ENCODE measurements around the gene KRT23. TPM values are rescaled to one million over a fixed set of nuclear protein-coding genes. Genes with fewer than 3 reads are reported as not detected.

KRT23 gene
- total RNA-seq, 1 donor = 0.36 TPM

DNA sequence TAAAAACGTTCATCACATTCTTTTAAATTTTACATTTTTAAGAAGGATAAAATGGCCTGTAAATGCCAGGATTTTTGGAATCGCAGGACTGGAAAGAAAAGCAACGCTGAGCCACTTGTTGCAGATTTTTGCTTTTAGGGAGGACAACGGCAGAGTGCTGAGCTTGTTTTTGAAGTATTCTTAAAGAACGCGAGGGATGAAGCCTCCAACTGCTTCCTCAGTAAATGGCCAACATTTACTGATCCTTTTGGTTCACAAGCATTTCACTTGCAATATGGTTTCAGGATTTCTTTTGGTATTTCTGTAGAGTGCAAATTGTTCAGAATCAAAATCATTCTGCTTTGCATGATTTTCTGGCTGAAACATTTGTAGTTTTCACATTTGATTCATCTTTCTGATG, 2.8 kb upstream of the KRT23 start:
- no peak overlapping the region for H3K27ac ChIP-seq (ENCODE audit: low read depth, low read length)
- peaks cover 31% of the 10 kb centered on the region for H3K4me1 ChIP-seq (ENCODE audit: insufficient read depth, low read length)
- no peak overlapping the region for H3K4me2 ChIP-seq (ENCODE audit: insufficient read depth, low read length)
- H3K36me3 ChIP-seq (ENCODE audit: insufficient read depth, low read length) = no peaks in the 10 kb centered on the region
- H3K9me3 ChIP-seq (ENCODE audit: low read depth, low read length) = no peaks in the 10 kb centered on the region
- peak overlapping the region; percentile 59 for H2AFZ ChIP-seq (ENCODE audit: low read length)
- H4K20me1 ChIP-seq (ENCODE audit: insufficient read depth, low read length) = no peaks in the 10 kb centered on the region
- no peaks in the 10 kb centered on the region for H3K79me2 ChIP-seq (ENCODE audit: insufficient read depth, low read length)
- TF ChIP-seq, protein P1, sequence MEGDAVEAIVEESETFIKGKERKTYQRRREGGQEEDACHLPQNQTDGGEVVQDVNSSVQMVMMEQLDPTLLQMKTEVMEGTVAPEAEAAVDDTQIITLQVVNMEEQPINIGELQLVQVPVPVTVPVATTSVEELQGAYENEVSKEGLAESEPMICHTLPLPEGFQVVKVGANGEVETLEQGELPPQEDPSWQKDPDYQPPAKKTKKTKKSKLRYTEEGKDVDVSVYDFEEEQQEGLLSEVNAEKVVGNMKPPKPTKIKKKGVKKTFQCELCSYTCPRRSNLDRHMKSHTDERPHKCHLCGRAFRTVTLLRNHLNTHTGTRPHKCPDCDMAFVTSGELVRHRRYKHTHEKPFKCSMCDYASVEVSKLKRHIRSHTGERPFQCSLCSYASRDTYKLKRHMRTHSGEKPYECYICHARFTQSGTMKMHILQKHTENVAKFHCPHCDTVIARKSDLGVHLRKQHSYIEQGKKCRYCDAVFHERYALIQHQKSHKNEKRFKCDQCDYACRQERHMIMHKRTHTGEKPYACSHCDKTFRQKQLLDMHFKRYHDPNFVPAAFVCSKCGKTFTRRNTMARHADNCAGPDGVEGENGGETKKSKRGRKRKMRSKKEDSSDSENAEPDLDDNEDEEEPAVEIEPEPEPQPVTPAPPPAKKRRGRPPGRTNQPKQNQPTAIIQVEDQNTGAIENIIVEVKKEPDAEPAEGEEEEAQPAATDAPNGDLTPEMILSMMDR (IDR thresholded peaks at IDR 0.05; ENCODE audit: extremely low read depth, low read depth, low read length) = no peak
- no peaks in the 10 kb centered on the region for H3K27me3 ChIP-seq (ENCODE audit: insufficient read depth, low read length)
- H3K4me3 ChIP-seq (ENCODE audit: insufficient read depth, low read length) = no peak overlapping the region
- peak; percentile 5 for DNase-seq (ENCODE audit: insufficient read length, low spot score, missing footprints)

DNA sequence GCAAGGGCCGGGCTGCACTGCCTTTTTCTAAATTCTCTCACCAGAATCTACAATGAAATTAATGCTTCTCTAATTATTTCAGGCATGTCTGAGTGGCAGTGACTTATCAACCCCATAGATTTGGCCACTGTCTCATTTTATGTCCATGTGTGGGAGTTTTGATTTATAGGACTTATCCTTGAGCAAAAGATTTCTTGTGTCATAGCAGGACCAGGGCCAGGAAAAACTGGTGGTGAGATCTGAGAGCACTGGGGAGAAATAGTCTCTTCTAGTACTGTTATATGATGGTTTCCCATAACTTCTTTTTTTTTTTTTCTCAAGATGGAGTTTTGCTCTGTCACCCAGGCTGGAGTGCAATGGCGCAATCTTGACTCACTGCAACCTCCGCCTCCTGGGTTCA, 1.5 kb upstream of the KRT23 start:
- Histone ChIP-seq H3K27me3 (ENCODE audit: insufficient read depth, low read length) (no peaks in the 10 kb centered on the region), H3K4me1 (ENCODE audit: insufficient read depth, low read length) (peaks cover 35% of the 10 kb centered on the region), H4K20me1 (ENCODE audit: insufficient read depth, low read length) (no peaks in the 10 kb centered on the region), H2AFZ (ENCODE audit: low read length) (no peak overlapping the region), H3K36me3 (ENCODE audit: insufficient read depth, low read length) (no peaks in the 10 kb centered on the region), H3K9me3 (ENCODE audit: low read depth, low read length) (no peaks in the 10 kb centered on the region), H3K27ac (ENCODE audit: low read depth, low read length) (peak overlapping the region; percentile 76), H3K4me3 (ENCODE audit: insufficient read depth, low read length) (no peak overlapping the region), H3K79me2 (ENCODE audit: insufficient read depth, low read length) (no peaks in the 10 kb centered on the region), H3K4me2 (ENCODE audit: insufficient read depth, low read length) (no peak overlapping the region)
- TF ChIP-seq, protein P1 (IDR thresholded peaks at IDR 0.05; ENCODE audit: extremely low read depth, low read depth, low read length) = no peak
- peak; percentile 90 for DNase-seq (ENCODE audit: insufficient read length, low spot score, missing footprints)

DNA sequence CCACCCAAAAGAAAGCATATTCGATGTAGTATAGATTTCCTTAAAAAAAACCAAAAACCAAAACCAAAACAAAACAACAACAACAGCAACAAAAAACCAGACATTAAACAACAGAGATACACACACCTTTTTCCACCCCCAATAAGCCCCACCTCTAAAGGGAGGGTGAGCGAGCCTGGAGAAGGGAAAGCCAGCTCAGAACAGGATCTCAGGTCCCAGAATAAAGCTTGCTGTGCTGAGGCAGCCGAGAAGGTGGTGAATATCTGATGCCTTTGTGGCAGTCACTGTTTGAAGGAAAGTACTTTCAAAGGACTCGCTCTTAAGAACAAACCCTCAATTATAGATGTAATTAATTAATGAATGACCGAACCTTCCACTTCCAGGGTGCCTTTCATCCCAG, 470 bp downstream of the KRT23 start:
- Histone ChIP-seq H3K27me3 (ENCODE audit: insufficient read depth, low read length) (no peaks in the 10 kb centered on the region), H3K4me1 (ENCODE audit: insufficient read depth, low read length) (peaks cover 35% of the 10 kb centered on the region), H3K27ac (ENCODE audit: low read depth, low read length) (peak overlapping the region; percentile 76), H3K79me2 (ENCODE audit: insufficient read depth, low read length) (no peaks in the 10 kb centered on the region), H2AFZ (ENCODE audit: low read length) (peak overlapping the region; percentile 32), H3K36me3 (ENCODE audit: insufficient read depth, low read length) (no peaks in the 10 kb centered on the region), H3K4me3 (ENCODE audit: insufficient read depth, low read length) (no peak overlapping the region), H3K4me2 (ENCODE audit: insufficient read depth, low read length) (no peak overlapping the region), H4K20me1 (ENCODE audit: insufficient read depth, low read length) (no peaks in the 10 kb centered on the region), H3K9me3 (ENCODE audit: low read depth, low read length) (no peaks in the 10 kb centered on the region)
- TF ChIP-seq, protein P1 (IDR thresholded peaks at IDR 0.05; ENCODE audit: extremely low read depth, low read depth, low read length) = no peak
- peak; percentile 25 for DNase-seq (ENCODE audit: insufficient read length, low spot score, missing footprints)

DNA sequence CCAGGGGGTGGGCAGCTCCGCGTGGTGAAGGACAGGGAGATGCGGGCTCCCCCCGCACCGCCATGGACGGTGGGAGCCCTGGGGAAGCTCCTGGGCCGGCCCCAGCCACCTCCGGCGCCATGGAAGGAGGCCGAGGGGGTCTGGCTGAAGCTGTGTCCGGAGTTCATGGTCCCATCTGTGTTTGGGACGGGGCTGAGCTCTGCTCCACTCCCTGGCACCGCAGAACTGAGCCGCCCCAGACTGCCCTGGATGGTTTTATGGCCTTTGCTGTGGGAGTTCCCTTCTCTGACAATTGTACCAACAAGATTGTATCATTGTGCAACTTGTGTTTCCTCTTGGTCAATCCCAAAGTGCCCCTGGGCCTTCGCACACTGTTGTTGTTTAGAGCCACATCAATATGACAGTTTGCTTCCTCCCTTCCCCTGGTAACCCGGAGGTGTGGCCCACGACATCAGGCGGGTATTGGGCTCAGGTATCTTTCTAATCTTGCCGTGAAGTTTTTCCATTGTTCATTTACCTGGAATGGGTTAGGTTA, 942 bp downstream of the KRT23 start:
- Histone ChIP-seq H3K4me1 (ENCODE audit: insufficient read depth, low read length) (peaks cover 36% of the 10 kb centered on the region), H2AFZ (ENCODE audit: low read length) (no peak overlapping the region), H3K36me3 (ENCODE audit: insufficient read depth, low read length) (no peaks in the 10 kb centered on the region), H3K4me3 (ENCODE audit: insufficient read depth, low read length) (no peak overlapping the region), H3K4me2 (ENCODE audit: insufficient read depth, low read length) (no peak overlapping the region), H3K27ac (ENCODE audit: low read depth, low read length) (peak overlapping the region; percentile 76), H4K20me1 (ENCODE audit: insufficient read depth, low read length) (no peaks in the 10 kb centered on the region), H3K27me3 (ENCODE audit: insufficient read depth, low read length) (no peaks in the 10 kb centered on the region), H3K9me3 (ENCODE audit: low read depth, low read length) (no peaks in the 10 kb centered on the region), H3K79me2 (ENCODE audit: insufficient read depth, low read length) (no peaks in the 10 kb centered on the region)
- no peak for DNase-seq (ENCODE audit: insufficient read length, low spot score, missing footprints)
- TF ChIP-seq, protein P1 (IDR thresholded peaks at IDR 0.05; ENCODE audit: extremely low read depth, low read depth, low read length) = no peak

All from osteoblast (primary cell).